Hematopoietic multipotent progenitor cell (in vitro differentiated cells): Measurements from ENCODE around the gene SPDYE4. TPM values are rescaled to one million over a fixed set of nuclear protein-coding genes. Genes with fewer than 3 reads are reported as not detected.

Source experiments
- DNase-seq, 3 donors: peaks; one replicate each; pipeline ENCODE4 v3.0.0-alpha.2; 2011 to 2015; ENCODE audit warnings: low read depth in 2 of 3, low spot score in 2 of 3
- total RNA-seq: library from RNA; depleted of rRNA; stranded (reverse); fragments of >200 nt; gene quantifications from one replicate; pipeline ENCODE4 v1.2.3, GENCODE V29; 2012

SPDYE4 gene
- total RNA-seq, 1 donor = not detected

- DNase-seq = no peak
Observed at GRCh38 chr17:8741771-8742170, 16.6 kb downstream of the SPDYE4 start.

- DNase-seq = no peak
Observed at GRCh38 chr17:8741366-8741765, 17.0 kb downstream of the SPDYE4 start.

GRCh38 chr17:8740486-8740885 is 17.9 kb downstream of the SPDYE4 start:
- DNase-seq = peak in 2 of 3 donors; percentile 78

GRCh38 chr17:8739097-8739496 is 19.2 kb downstream of the SPDYE4 start:
- no peak for DNase-seq

- DNase-seq = no peak
Observed at GRCh38 chr17:8736796-8737195, 21.6 kb downstream of the SPDYE4 start.

GRCh38 chr17:8736362-8736761 is 22.0 kb downstream of the SPDYE4 start:
- no peak for DNase-seq

- no peak for DNase-seq
Observed at GRCh38 chr17:8735336-8735939, 22.9 kb downstream of the SPDYE4 start.

- no peak for DNase-seq
Observed at GRCh38 chr17:8734876-8735275, 23.5 kb downstream of the SPDYE4 start.

- no peak for DNase-seq
Observed at GRCh38 chr17:8732406-8733085, 25.8 kb downstream of the SPDYE4 start.

- no peak for DNase-seq
Observed at GRCh38 chr17:8729860-8730259, 28.5 kb downstream of the SPDYE4 start.

GRCh38 chr17:8729421-8729820 is 28.9 kb downstream of the SPDYE4 start:
- no peak for DNase-seq

GRCh38 chr17:8728971-8729370 is 29.4 kb downstream of the SPDYE4 start:
- DNase-seq = no peak

- DNase-seq = no peak
Observed at GRCh38 chr17:8728251-8728938, 30.0 kb downstream of the SPDYE4 start.

GRCh38 chr17:8726941-8727555 is 31.3 kb downstream of the SPDYE4 start:
- DNase-seq = no peak

GRCh38 chr17:8725881-8726876 is 32.2 kb downstream of the SPDYE4 start:
- DNase-seq = peak in 2 of 3 donors; percentile 49 to 74

GRCh38 chr17:8724451-8724850 is 33.9 kb downstream of the SPDYE4 start:
- DNase-seq = no peak

- no peak for DNase-seq
Observed at GRCh38 chr17:8720596-8720995, 37.8 kb downstream of the SPDYE4 start.

GRCh38 chr17:8719291-8720246 is 38.8 kb downstream of the SPDYE4 start:
- DNase-seq = no peak

GRCh38 chr17:8718001-8718563 is 40.3 kb downstream of the SPDYE4 start:
- DNase-seq = no peak
